Loucy (cell line): Measurements from ENCODE around the gene SCN2A.

Experiments
- CTCF ChIP-seq: fragments of 200-600 bp; sonication (generic); conservative IDR thresholded peaks from 2 replicates; pipeline ENCODE4 v1.5.1; 2014; ENCODE audit warnings: mild to moderate bottlenecking, antibody characterized with exemption, low read length
- EZH2phosphoT487 ChIP-seq: fragments of 200-600 bp; IDR thresholded peaks from 2 replicates; pipeline ENCODE4 v1.6.1; 2018; ENCODE audit warnings: antibody characterized with exemption, mild to moderate bottlenecking, moderate library complexity, borderline replicate concordance

GRCh38 chr2:165227571-165227970 is 11.6 kb upstream of the SCN2A start:
- no peak for TF ChIP-seq CTCF
- no peak for TF ChIP-seq EZH2phosphoT487
